NB4 (cell line): ENCODE measurements around the gene VAV2.

Experiments
- MYC ChIP-seq: IDR thresholded peaks from 2 replicates; pipeline ENCODE4 v1.6.1; 2011; ENCODE audit warnings: low read depth, low read length
- POLR2A ChIP-seq: IDR thresholded peaks from 2 replicates; pipeline ENCODE4 v1.6.1; 2011; ENCODE audit warnings: mild to moderate bottlenecking; ENCODE audit not compliant: insufficient read length; ENCODE audit errors: extremely low read depth
- TF ChIP-seq, protein P1 (sequence below): IDR thresholded peaks from one replicate; pipeline ENCODE4 v1.5.1; 2012; ENCODE audit warnings: low read depth, low read length

DNA sequence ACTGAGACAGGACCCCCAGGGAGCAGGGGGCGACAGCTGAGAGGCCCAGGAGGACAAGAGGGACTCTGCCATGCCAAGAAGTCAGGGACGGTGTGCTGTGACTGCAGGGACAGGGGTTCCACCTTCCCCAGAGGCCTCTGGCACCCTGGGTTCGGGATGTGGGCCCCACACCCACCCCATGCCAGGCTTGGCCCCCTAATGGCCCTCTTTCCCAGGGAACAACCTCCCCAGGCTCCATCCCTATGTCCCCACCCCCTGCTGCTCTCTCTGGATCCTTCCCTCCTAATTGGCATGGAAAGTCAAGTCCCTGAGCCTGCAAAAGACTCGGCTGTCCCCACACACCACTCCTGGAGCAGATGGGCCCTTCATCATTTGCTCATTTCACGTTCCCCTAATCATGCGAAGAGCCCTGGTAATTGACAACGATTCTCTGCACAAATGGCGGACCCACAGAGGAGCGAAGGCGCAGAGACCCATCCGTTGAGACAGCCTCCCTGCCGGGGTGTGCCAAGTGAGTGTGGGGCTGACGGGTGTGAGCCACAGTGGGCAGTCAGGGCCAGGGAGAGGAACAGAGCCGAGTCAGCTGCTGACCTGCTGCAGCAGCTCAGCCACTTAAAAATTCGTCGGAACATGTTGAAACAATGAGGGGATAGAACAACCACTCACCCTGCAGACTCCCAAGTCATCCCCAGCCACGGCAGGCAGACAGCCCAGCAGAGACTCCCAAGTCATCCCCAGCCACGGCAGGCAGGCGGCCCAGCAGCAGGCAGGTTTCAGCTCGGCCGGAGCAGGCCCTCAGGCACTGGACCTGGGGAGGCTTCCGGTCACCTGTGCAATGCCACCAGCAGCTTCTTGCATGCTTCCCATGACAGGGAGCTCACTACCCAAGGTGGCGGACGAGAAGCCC lies 109.0 kb downstream of the VAV2 start:
- TF ChIP-seq, protein P1, sequence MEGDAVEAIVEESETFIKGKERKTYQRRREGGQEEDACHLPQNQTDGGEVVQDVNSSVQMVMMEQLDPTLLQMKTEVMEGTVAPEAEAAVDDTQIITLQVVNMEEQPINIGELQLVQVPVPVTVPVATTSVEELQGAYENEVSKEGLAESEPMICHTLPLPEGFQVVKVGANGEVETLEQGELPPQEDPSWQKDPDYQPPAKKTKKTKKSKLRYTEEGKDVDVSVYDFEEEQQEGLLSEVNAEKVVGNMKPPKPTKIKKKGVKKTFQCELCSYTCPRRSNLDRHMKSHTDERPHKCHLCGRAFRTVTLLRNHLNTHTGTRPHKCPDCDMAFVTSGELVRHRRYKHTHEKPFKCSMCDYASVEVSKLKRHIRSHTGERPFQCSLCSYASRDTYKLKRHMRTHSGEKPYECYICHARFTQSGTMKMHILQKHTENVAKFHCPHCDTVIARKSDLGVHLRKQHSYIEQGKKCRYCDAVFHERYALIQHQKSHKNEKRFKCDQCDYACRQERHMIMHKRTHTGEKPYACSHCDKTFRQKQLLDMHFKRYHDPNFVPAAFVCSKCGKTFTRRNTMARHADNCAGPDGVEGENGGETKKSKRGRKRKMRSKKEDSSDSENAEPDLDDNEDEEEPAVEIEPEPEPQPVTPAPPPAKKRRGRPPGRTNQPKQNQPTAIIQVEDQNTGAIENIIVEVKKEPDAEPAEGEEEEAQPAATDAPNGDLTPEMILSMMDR: no peak
- TF ChIP-seq POLR2A (no peak), MYC (no peak)
